Inflammatory macrophage treated with lipopolysaccharide for 1 hour (primary cell): ENCODE data around the gene PRKCH.
A peak's percentile ranks its signal among the peaks of the same experiment; 100 is the strongest.
"Not testable (repeated sequence)": the region's sequence is repeated elsewhere in the genome, so short reads cannot be mapped to it uniquely, and the experiment has no call there.

Experiments used
- DNase-seq, 2 donors: peaks; one replicate each; pipeline ENCODE4 v3.0.0-alpha.2; 2020 to 2022

The PRKCH gene

GRCh38 chr14:61460718-61461611, 139.6 kb downstream of the PRKCH start:
- no peak for DNase-seq

- peak; percentile 57 to 94 for DNase-seq
Measured at GRCh38 chr14:61461808-61462275, 140.5 kb downstream of the PRKCH start.

DNA sequence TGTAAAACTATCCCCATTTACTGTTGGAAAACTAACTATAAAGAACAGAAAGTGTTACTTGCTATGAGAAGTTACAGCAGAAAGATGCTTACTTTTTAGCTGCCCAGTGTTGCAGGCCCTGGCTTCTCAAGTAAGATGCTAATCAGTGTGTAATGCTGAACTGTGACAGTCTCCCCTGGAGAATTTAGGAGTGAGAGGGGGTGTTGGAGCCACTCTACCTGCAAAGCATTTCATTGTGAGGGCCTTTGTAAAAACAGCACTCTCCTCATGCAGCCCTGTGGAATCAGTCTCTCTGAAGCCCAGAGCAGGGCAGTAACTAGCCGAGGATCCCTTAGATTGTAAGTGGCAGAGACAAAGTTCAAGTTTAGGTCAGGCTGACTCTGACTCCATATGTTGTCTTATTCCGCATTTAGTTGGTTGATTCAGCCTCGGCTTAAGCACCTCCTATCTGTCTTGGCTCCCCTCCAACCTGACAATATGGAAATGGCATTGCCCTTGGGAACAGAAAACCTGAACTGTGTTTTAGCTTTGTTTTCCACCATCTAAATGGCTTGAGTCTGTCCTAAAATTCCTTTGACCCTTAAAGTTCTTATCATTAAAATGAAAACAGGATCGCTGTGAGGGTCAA, 141.3 kb downstream of the PRKCH start:
- no peak for DNase-seq

- DNase-seq: no peak
Measured at GRCh38 chr14:61463664-61464285, 142.4 kb downstream of the PRKCH start.

DNA sequence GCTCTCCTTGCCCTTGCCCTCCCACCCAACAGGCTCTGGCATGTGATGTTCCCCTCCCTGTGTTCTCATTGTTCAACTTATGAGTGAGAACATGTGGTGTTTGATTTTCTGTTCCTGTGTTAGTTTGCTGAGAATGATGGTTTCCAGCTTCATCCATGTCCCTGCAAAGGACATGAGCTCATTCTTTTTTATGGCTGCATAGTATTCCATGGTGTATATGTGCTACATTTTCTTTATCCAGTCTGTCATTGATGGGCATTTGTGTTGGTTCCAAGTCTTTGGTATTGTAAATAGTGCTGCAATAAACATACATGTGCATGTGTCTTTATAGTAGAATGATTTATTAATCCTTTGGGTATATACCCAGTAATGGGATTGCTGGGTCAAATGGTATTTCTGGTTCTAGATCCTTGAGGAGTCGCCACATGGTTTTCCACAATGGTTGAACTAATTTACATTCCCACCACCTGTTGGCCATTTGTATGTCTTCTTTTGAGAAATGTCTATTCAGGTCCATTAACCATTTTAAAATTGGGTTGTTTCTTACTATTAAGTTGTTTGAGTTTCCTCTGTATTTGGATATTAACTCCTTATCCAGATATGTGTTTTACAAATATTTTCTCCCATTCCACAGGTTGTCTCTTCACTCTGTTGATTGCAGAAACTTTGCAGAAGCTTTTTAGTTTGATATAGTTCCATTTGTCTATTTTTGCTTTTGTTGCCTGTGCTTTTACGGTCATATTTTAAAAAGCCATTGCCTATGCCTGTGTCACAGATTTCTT, 143.4 kb downstream of the PRKCH start:
- DNase-seq: not testable (repeated sequence)

GRCh38 chr14:61466249-61466904, 145.0 kb downstream of the PRKCH start:
- no peak for DNase-seq

GRCh38 chr14:61466905-61467280, 145.5 kb downstream of the PRKCH start:
- DNase-seq: no peak

- peak; percentile 30 to 42 for DNase-seq
Measured at GRCh38 chr14:61467296-61467695, 145.9 kb downstream of the PRKCH start.

- DNase-seq: no peak
Measured at GRCh38 chr14:61468063-61468825, 146.9 kb downstream of the PRKCH start.

DNA sequence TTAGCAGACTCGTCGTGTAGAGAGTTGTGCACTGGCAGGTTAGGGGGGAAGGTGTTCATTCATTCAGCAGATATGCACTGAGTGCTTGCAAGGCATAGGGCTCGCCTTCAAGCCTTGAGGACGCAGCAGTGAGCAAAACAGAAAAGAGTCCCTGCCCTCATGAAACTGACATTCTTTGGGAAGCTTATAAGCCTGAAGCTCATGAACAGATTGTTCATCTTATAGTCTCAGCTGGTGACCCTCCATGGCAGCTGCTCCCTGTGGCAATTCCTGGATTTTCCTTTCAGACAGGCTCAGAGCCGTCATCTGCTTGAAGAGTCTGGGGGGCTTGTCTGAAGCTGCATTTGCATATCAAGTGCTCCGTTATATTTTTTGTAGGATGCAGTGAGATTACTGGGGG, 148.4 kb downstream of the PRKCH start:
- no peak for DNase-seq

- DNase-seq: peak in 1 of 2 donors; percentile 42
Measured at GRCh38 chr14:61470261-61470960, 149.0 kb downstream of the PRKCH start.

- DNase-seq: no peak
Measured at GRCh38 chr14:61470961-61471293, 149.5 kb downstream of the PRKCH start.

GRCh38 chr14:61471297-61472005, 150.1 kb downstream of the PRKCH start:
- no peak for DNase-seq

DNA sequence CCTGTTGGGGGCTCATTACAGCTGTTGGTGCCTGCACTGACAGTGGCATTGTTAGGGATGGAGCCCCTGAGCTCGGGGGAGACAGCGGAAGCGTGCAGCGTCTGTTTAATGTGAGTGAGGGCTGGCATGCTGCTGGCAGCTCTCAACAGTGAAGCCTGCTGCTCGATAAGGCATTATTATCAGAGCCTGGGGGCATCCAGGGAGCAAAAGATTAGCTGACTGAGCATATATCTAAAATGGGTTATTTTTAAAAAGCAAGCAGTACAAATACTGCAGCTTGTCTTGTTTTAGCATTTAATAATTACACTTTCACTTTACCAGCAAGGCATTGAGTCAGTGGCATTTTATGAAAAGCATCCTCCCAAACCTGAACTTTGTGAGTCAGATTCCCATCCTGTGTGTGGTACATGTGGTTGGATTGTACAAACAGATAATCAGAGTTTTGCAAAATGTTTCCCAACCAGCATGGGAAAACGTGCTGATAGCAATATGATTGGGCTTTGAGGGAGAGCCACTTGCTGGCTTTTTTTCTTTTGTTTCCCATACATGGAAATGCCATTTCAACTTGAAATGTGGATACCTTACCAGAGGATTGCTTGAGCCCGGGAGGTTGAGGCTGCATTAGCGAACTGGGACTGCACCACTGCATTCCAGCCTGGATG, 150.8 kb downstream of the PRKCH start:
- peak; percentile 66 to 76 for DNase-seq

DNA sequence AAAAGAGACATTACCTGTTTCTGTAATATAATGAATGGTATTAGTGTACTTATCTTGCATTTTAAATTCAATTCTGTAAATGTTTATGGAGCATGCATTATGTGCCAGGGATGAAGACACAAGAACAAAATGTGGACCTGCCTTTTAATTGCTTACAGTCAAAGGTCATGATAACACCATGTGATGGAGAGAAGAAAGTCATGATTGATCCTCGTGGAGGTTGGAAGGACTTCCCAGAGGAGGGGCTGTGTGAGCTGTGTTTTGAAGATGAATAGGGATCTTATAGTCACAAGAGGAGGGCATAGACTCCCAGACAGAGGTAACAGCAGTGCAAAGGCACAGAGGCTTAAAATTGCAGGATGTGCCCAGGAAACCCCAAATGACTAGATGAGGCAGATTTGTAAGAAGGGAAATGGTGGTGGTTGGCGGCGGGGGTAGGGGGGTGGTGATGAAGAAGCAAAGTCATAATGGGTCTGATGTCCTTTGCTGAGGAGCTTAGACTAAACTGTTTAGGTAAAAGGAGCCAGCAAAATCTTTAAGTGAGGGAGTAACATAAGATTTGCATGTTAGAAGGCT, 151.5 kb downstream of the PRKCH start:
- peak; percentile 19 to 53 for DNase-seq

DNA sequence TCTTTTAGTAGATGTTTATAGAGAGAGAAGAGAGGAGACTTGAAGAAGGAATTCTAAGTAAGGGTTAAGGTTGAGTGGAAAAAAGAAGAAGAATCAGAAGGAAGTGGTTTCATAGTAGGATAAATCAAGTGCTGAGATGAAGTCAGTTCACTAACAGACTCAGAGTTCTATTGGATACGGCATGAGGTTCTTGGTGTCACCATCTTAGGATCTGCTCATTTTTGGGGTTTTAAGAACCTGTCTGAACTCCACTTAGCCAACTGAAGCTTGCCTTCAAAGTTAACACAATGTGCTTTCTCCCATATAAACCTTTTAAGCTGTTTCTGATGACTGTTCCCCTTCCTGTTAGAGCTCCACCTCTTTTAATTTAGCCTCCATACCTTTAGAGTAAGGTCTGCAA, 152.6 kb downstream of the PRKCH start:
- DNase-seq: peak in 1 of 2 donors; percentile 21

GRCh38 chr14:61474701-61475100, 153.3 kb downstream of the PRKCH start:
- DNase-seq: no peak

GRCh38 chr14:61475316-61475715, 153.9 kb downstream of the PRKCH start:
- DNase-seq: peak; percentile 75 to 92

DNA sequence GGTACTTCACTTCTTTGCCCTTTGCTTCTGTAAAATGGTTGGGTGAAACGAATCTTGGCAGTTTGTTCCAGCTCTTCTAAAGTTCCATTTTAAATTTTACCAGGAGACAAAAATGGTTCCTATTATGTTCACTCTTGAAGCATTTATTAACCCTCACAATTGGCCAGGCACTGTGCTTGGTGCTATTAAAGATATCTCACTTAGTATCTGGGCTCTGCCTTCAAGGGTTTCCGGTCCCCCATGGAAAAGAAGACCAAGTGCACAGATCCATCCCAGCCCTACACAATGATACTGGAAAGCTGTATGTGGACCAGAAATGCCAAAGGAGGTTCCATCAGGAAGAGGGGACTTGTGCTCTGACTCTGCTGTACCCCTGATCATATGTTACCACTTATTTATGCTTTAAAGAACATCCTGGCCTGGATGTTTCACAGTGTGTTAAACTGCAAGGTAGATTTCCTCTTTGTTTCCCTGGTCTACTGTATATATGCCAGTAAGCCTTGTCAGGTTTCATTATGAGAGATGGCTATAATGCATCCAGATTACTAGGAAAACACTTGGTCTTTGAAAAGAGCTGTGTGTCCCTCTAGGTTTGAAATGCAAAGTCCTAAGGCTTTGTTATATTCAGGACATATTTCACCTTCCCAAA, 154.8 kb downstream of the PRKCH start:
- DNase-seq: no peak
